GM10847 (cell line): ENCODE measurements around the gene NPAS1.

Experiments
- POLR2A ChIP-seq: IDR thresholded peaks from 2 replicates; pipeline ENCODE4 v1.6.1; 2011; ENCODE audit not compliant: insufficient read length; ENCODE audit errors: extremely low read depth

NPAS1 gene

GRCh38 chr19:46984077-46985010, 35.3 kb upstream of the NPAS1 start:
- TF ChIP-seq POLR2A = no peak

GRCh38 chr19:46985542-46986415, 33.9 kb upstream of the NPAS1 start:
- TF ChIP-seq POLR2A = no peak

- no peak for TF ChIP-seq POLR2A
Measured at GRCh38 chr19:46988614-46989230, 30.9 kb upstream of the NPAS1 start.

- TF ChIP-seq POLR2A = no peak
Measured at GRCh38 chr19:46990991-46991676, 28.5 kb upstream of the NPAS1 start.

- TF ChIP-seq POLR2A = no peak
Measured at GRCh38 chr19:46992699-46993535, 26.7 kb upstream of the NPAS1 start.

GRCh38 chr19:46993622-46994021, 26.0 kb upstream of the NPAS1 start:
- TF ChIP-seq POLR2A = no peak

- TF ChIP-seq POLR2A = no peak
Measured at GRCh38 chr19:46994141-46994686, 25.4 kb upstream of the NPAS1 start.

GRCh38 chr19:46995492-46995891, 24.1 kb upstream of the NPAS1 start:
- no peak for TF ChIP-seq POLR2A

GRCh38 chr19:46998445-46999125, 21.1 kb upstream of the NPAS1 start:
- TF ChIP-seq POLR2A = no peak

- no peak for TF ChIP-seq POLR2A
Measured at GRCh38 chr19:46999377-46999776, 20.3 kb upstream of the NPAS1 start.

- no peak for TF ChIP-seq POLR2A
Measured at GRCh38 chr19:46999878-47000277, 19.8 kb upstream of the NPAS1 start.

- no peak for TF ChIP-seq POLR2A
Measured at GRCh38 chr19:47000373-47000772, 19.3 kb upstream of the NPAS1 start.

- TF ChIP-seq POLR2A = no peak
Measured at GRCh38 chr19:47001584-47001983, 18.1 kb upstream of the NPAS1 start.
